CD14-positive monocyte (primary cell): ENCODE data around the gene SUMO3. TPM values are rescaled to one million over a fixed set of nuclear protein-coding genes. Genes with fewer than 3 reads are reported as not detected.

Source experiments
- DNase-seq, 3 donors: peaks; one replicate each; pipeline ENCODE4 v3.0.0-alpha.2; 2011 to 2022
- H2AFZ ChIP-seq: 2 replicates; pipeline ENCODE4 v1.6.0; 2012; ENCODE audit warnings: mild to moderate bottlenecking, low read depth, low read length, inconsistent platforms; ENCODE audit not compliant: insufficient read depth, poor library complexity, severe bottlenecking
- H3K27ac ChIP-seq, 2 donors: 1 replicate in 1 of 2; 2 replicates in 1 of 2; pipeline ENCODE4 v1.5.1; 2012 to 2013; ENCODE audit warnings: low read length in 2 of 2, control low read depth in 1 of 2, inconsistent platforms in 1 of 2, low read depth in 1 of 2, mild to moderate bottlenecking in 1 of 2
- H3K27me3 ChIP-seq, 2 donors: one replicate each; pipeline versions ENCODE4 v1.6.0 to v1.6.1; 2011 to 2013; ENCODE audit warnings: low read length in 2 of 2; ENCODE audit not compliant: control insufficient read depth in 2 of 2, insufficient read depth in 2 of 2
- H3K36me3 ChIP-seq, 2 donors: replicated peaks in 1 of 2; 1 replicate in 1 of 2; 2 replicates in 1 of 2; pipeline versions ENCODE4 v1.5.1 to v1.6.1; 2012 to 2013; ENCODE audit warnings: low read length in 2 of 2, control low read depth in 1 of 2, inconsistent platforms in 1 of 2, mild to moderate bottlenecking in 1 of 2; ENCODE audit not compliant: insufficient read depth in 2 of 2, control insufficient read depth in 1 of 2
- H3K4me1 ChIP-seq, 2 donors: 1 replicate in 1 of 2; 2 replicates in 1 of 2; pipeline versions ENCODE4 v1.5.1 to v1.6.1; 2012 to 2013; ENCODE audit warnings: low read length in 2 of 2, control low read depth in 1 of 2, inconsistent platforms in 1 of 2, mild to moderate bottlenecking in 1 of 2, moderate library complexity in 1 of 2; ENCODE audit not compliant: insufficient read depth in 2 of 2, control insufficient read depth in 1 of 2
- H3K4me2 ChIP-seq: replicated peaks from 2 replicates; pipeline ENCODE3; 2012; ENCODE audit warnings: low read length, moderate library complexity, mild to moderate bottlenecking; ENCODE audit not compliant: poor library complexity, severe bottlenecking; ENCODE audit errors: extremely low read depth
- H3K4me3 ChIP-seq, 3 experiments: fragments of 200-600 bp in 1 of 3; sonication (generic) in 1 of 3; replicated peaks in 1 of 3; 1 replicate in 2 of 3; 2 replicates in 1 of 3; pipeline ENCODE4 v1.5.1; 2011 to 2013; ENCODE audit warnings: low read length in 3 of 3, mild to moderate bottlenecking in 3 of 3, control low read depth in 2 of 3, low read depth in 2 of 3, inconsistent platforms in 1 of 3, moderate library complexity in 1 of 3
- H3K79me2 ChIP-seq: 2 replicates; pipeline ENCODE4 v1.6.0; 2012; ENCODE audit warnings: mild to moderate bottlenecking, control low read depth, inconsistent platforms, low read length, moderate library complexity; ENCODE audit not compliant: insufficient read depth
- H3K9ac ChIP-seq: 2 replicates; pipeline ENCODE4 v1.6.0; 2017; ENCODE audit warnings: low read length, mild to moderate bottlenecking; ENCODE audit not compliant: insufficient read depth, poor library complexity, severe bottlenecking
- H3K9me3 ChIP-seq, 2 donors: replicated peaks in 1 of 2; 1 replicate in 1 of 2; 2 replicates in 1 of 2; pipeline versions ENCODE4 v1.5.1 to v1.6.1; 2012 to 2013; ENCODE audit warnings: low read length in 2 of 2, control low read depth in 1 of 2; ENCODE audit not compliant: control insufficient read depth in 1 of 2, insufficient read depth in 1 of 2
- H4K20me1 ChIP-seq: 2 replicates; pipeline ENCODE4 v1.6.0; 2012; ENCODE audit warnings: mild to moderate bottlenecking, low read length, control low read depth, moderate library complexity; ENCODE audit not compliant: insufficient read depth
- H3K27ac Mint-ChIP-seq, 7 donors: one replicate each; pipeline ENCODE4 v1.8.0; 2020; ENCODE audit warnings: mild to moderate bottlenecking in 7 of 7, mixed read lengths in 7 of 7, moderate library complexity in 6 of 7, inconsistent platforms in 2 of 7
- H3K27me3 Mint-ChIP-seq, 3 donors: one replicate each; pipeline ENCODE4 v1.8.0; 2021 to 2022; ENCODE audit warnings: low read depth in 3 of 3, mild to moderate bottlenecking in 3 of 3, mixed read lengths in 3 of 3, moderate library complexity in 3 of 3, inconsistent platforms in 1 of 3
- H3K36me3 Mint-ChIP-seq, 2 donors: one replicate each; pipeline ENCODE4 v1.8.0; 2020; ENCODE audit warnings: mixed read lengths in 2 of 2, inconsistent platforms in 1 of 2, mild to moderate bottlenecking in 1 of 2
- H3K4me1 Mint-ChIP-seq: one replicate; pipeline ENCODE4 v1.8.0; 2020; ENCODE audit warnings: mild to moderate bottlenecking, mixed read lengths
- H3K4me3 Mint-ChIP-seq, 2 donors: one replicate each; pipeline ENCODE4 v1.8.0; 2020; ENCODE audit warnings: mild to moderate bottlenecking in 2 of 2, mixed read lengths in 2 of 2, moderate library complexity in 1 of 2
- H3K9me3 Mint-ChIP-seq, 7 donors: one replicate each; pipeline ENCODE4 v1.8.0; 2020 to 2022; ENCODE audit warnings: mixed read lengths in 7 of 7, mild to moderate bottlenecking in 6 of 7, moderate library complexity in 6 of 7, inconsistent platforms in 2 of 7
- CTCF ChIP-seq: fragments of 200-600 bp; IDR thresholded peaks from one replicate; pipeline ENCODE4 v1.8.0; 2022; ENCODE audit warnings: antibody characterized with exemption, mild to moderate bottlenecking
- WGBS: methylation state at CpG from one replicate; pipeline ENCODE4 v1.1.5; 2013; ENCODE audit warnings: missing lambda C conversion rate; ENCODE audit not compliant: insufficient coverage; 5-methylcytosine and 5-hydroxymethylcytosine counted together
- intact Hi-C, 2 donors: fragments of 100-400 bp; cut with micrococcal nuclease; formaldehyde crosslinking; loops; one replicate each; pipeline versions ENCODE4 v1.15.0 to v1.15.1; 2023
- polyA plus RNA-seq, 3 donors: library from polyadenylated mRNA; depleted of rRNA in 1 of 3; unstranded in 2 of 3; stranded (reverse) in 1 of 3; fragments of 300-500 nt in 2 of 3; fragments of >200 nt in 1 of 3; fragmentation: Illumina TruSeq in 2 of 3; gene quantifications; 1 replicate in 2 of 3; 2 replicates in 1 of 3; pipeline ENCODE4 v1.2.3, GENCODE V29; 2012 to 2021

Gene SUMO3
- polyA plus RNA-seq, 3 donors, result 70.9 to 112 (median 109) TPM

- WGBS, result 0% methylated on average over 1 of the region's 1 CpG
- Histone ChIP-seq H4K20me1 (peaks cover 45% of the 10 kb centered on the region), H3K4me2 (peak overlapping the region; percentile 79), H3K4me1 (peaks cover 40 to 54% of the 10 kb centered on the region in 2 donors), H3K36me3 (peaks cover 27% of the 10 kb centered on the region in 2 donors), H3K27ac (peak overlapping the region; percentile 72 to 85), H3K27me3 (no peaks in the 10 kb centered on the region), H3K9me3 (no peaks in the 10 kb centered on the region), H3K79me2 (peaks cover 9% of the 10 kb centered on the region), H2AFZ (peak overlapping the region; percentile 64), H3K9ac (peak overlapping the region; percentile 71), H3K4me3 (peak overlapping the region; percentile 3 to 69 (median 37))
- Mint-ChIP-seq H3K4me1 (peaks cover 44% of the 10 kb centered on the region), H3K36me3 (peaks cover 25 to 35% of the 10 kb centered on the region in 2 donors), H3K4me3 (peak overlapping the region; percentile 68 to 80), H3K27ac (peak overlapping the region; percentile 86 to 94 (median 88)), H3K9me3 (no peaks in the 10 kb centered on the region), H3K27me3 (peaks cover 2 to 10% (median 4%) of the 10 kb centered on the region in 3 donors)
- DNase-seq, result no peak
- TF ChIP-seq CTCF, result no peak
- intact Hi-C loops, result no loop called here
Observed at GRCh38 chr21:44846224-44846484, 28.3 kb upstream of the SUMO3 start.

- H3K79me2 ChIP-seq, result peaks cover 4% of the 10 kb centered on the region
- no peaks in the 10 kb centered on the region for H3K9me3 ChIP-seq
- peaks cover 40 to 54% of the 10 kb centered on the region in 2 donors for H3K4me1 ChIP-seq
- H3K27ac ChIP-seq, result peak overlapping the region; percentile 72 to 85
- Mint-ChIP-seq H3K4me3 (peak overlapping the region; percentile 68 to 80), H3K9me3 (no peaks in the 10 kb centered on the region), H3K36me3 (peaks cover 20 to 30% of the 10 kb centered on the region in 2 donors), H3K4me1 (peaks cover 44% of the 10 kb centered on the region), H3K27me3 (peaks cover 2 to 12% (median 7%) of the 10 kb centered on the region in 3 donors), H3K27ac (peak overlapping the region; percentile 86 to 94 (median 88))
- WGBS, result 4% methylated on average over 25 of the region's 34 CpGs
- peak; percentile 41 for TF ChIP-seq CTCF
- no peaks in the 10 kb centered on the region for H3K27me3 ChIP-seq
- intact Hi-C loops, result no loop called here
- peak overlapping the region; percentile 71 for H3K9ac ChIP-seq
- peak overlapping the region; percentile 3 to 69 (median 37) for H3K4me3 ChIP-seq
- H2AFZ ChIP-seq, result peak overlapping the region; percentile 64
- H4K20me1 ChIP-seq, result peaks cover 39% of the 10 kb centered on the region
- peak; percentile 48 to 70 (median 69) for DNase-seq
- H3K4me2 ChIP-seq, result peak overlapping the region; percentile 79
- H3K36me3 ChIP-seq, result peaks cover 21% of the 10 kb centered on the region in 2 donors
Observed at GRCh38 chr21:44845418-44846223, 27.8 kb upstream of the SUMO3 start.
